Endothelial cell of umbilical vein (primary cell): ENCODE results near the gene AP2A2. TPM values are rescaled to one million over a fixed set of nuclear protein-coding genes. Genes with fewer than 3 reads are reported as not detected.

Experiments used
- BruUV-seq: library from RNA; stranded (reverse); fragments of 400-500 nt; replicated peaks from 2 replicates; lab custom pipeline; 2021; lab: Mats Ljungman, UMichigan
- CTCF ChIA-PET: fragments of 300-600, 350-600 bp; sonication (Branson Sonifier 250); formaldehyde crosslinking; loops from one replicate; lab custom pipeline; 2021; ENCODE audit warnings: antibody characterized with exemption, inconsistent platforms; lab: Charles Lee
- POLR2A ChIA-PET: fragments of 300-600, 350-600 bp; sonication (Branson Sonifier 250); formaldehyde crosslinking; loops from one replicate; lab custom pipeline; 2021; ENCODE audit warnings: antibody characterized with exemption, inconsistent platforms; lab: Charles Lee
- DNase-seq: peaks from one replicate; pipeline ENCODE4 v3.0.0-alpha.2; 2011; ENCODE audit warnings: low read depth, low spot score
- FAIRE-seq: peaks from 2 replicates; lab custom pipeline; 2011; peaks lifted over from hg19 to GRCh38; lab: Jason Lieb, UNC
- H2AFZ ChIP-seq: 2 replicates; pipeline ENCODE4 v1.6.0; 2012; ENCODE audit warnings: low read depth, low read length, control low read depth, inconsistent platforms
- H3K27ac ChIP-seq: 2 replicates; pipeline ENCODE4 v1.5.1; 2011; ENCODE audit warnings: low read depth, mild to moderate bottlenecking, control low read depth, low read length, moderate library complexity; ENCODE audit not compliant: insufficient read depth
- H3K27me3 ChIP-seq, 2 experiments: 2 replicates each; pipeline versions ENCODE4 v1.6.0 to v1.6.1; 2011; ENCODE audit warnings: low read length in 2 of 2, mixed read lengths in 1 of 2; ENCODE audit not compliant: control insufficient read depth in 2 of 2, insufficient read depth in 2 of 2
- H3K36me3 ChIP-seq, 2 experiments: 2 replicates in 1 of 2; 3 replicates in 1 of 2; pipeline ENCODE4 v1.5.1; 2011; ENCODE audit warnings: low read length in 2 of 2, mild to moderate bottlenecking in 1 of 2, moderate library complexity in 1 of 2; ENCODE audit not compliant: control insufficient read depth in 2 of 2, insufficient read depth in 2 of 2; ENCODE audit errors: extremely low read depth in 1 of 2
- H3K4me1 ChIP-seq: 3 replicates; pipeline ENCODE4 v1.5.1; 2011; ENCODE audit warnings: mild to moderate bottlenecking, low read length; ENCODE audit not compliant: control insufficient read depth, insufficient read depth; ENCODE audit errors: extremely low read depth
- H3K4me2 ChIP-seq: 2 replicates; pipeline ENCODE4 v1.6.1; 2011; ENCODE audit warnings: low read length, control low read depth, mixed read lengths; ENCODE audit not compliant: insufficient read depth
- H3K4me3 ChIP-seq, 3 experiments: fragments of 200-600 bp in 1 of 3; sonication (generic), shearing (Covaris generic) in 1 of 3; replicated peaks in 1 of 3; 2 replicates each; pipeline ENCODE4 v1.5.1; 2011 to 2016; ENCODE audit warnings: control low read depth in 3 of 3, low read length in 3 of 3, mild to moderate bottlenecking in 2 of 3, inconsistent platforms in 1 of 3, low read depth in 1 of 3, moderate library complexity in 1 of 3; ENCODE audit not compliant: insufficient read depth in 1 of 3
- H3K79me2 ChIP-seq: 2 replicates; pipeline ENCODE4 v1.6.0; 2012; ENCODE audit warnings: low read length, inconsistent platforms; ENCODE audit not compliant: control insufficient read depth, insufficient read depth
- H3K9ac ChIP-seq: replicated peaks from 2 replicates; pipeline ENCODE3; 2011; ENCODE audit warnings: low read length, control low read depth; ENCODE audit not compliant: insufficient read depth; ENCODE audit errors: extremely low read depth
- H3K9me1 ChIP-seq: replicated peaks from 3 replicates; pipeline ENCODE4 v1.6.0; 2011; ENCODE audit warnings: mild to moderate bottlenecking, low read length; ENCODE audit not compliant: control insufficient read depth, insufficient read depth; ENCODE audit errors: extremely low read depth
- H3K9me3 ChIP-seq: replicated peaks from 2 replicates; pipeline ENCODE4 v1.5.1; 2012; ENCODE audit warnings: low read length, inconsistent platforms; ENCODE audit not compliant: control insufficient read depth, insufficient read depth
- H4K20me1 ChIP-seq: replicated peaks from 2 replicates; pipeline ENCODE3; 2011; ENCODE audit warnings: mild to moderate bottlenecking, low read length; ENCODE audit not compliant: control insufficient read depth, insufficient read depth; ENCODE audit errors: extremely low read depth
- EZH2 ChIP-seq: IDR thresholded peaks from 2 replicates; pipeline ENCODE4 v1.6.1; 2012; ENCODE audit warnings: borderline replicate concordance, low read depth, mild to moderate bottlenecking, moderate library complexity, low read length, inconsistent platforms; ENCODE audit not compliant: severe bottlenecking
- FOS ChIP-seq: IDR thresholded peaks from 2 replicates; pipeline ENCODE4 v1.6.1; 2011; ENCODE audit warnings: mild to moderate bottlenecking, low read length, moderate library complexity, borderline replicate concordance; ENCODE audit not compliant: insufficient read depth
- GATA2 ChIP-seq: IDR thresholded peaks from 2 replicates; pipeline ENCODE4 v1.7.0; 2011; ENCODE audit warnings: low read depth, mild to moderate bottlenecking, moderate library complexity, mixed read lengths, low read length; ENCODE audit not compliant: insufficient read length, insufficient read depth
- JUN ChIP-seq: IDR thresholded peaks from 2 replicates; pipeline ENCODE4 v1.6.1; 2011; ENCODE audit warnings: borderline replicate concordance, low read depth; ENCODE audit not compliant: insufficient read length, insufficient read depth
- MYC ChIP-seq: IDR thresholded peaks from one replicate; pipeline ENCODE4 v1.6.1; 2011; ENCODE audit warnings: mild to moderate bottlenecking, low read depth, low read length
- POLR2A ChIP-seq: IDR thresholded peaks from 2 replicates; pipeline ENCODE4 v1.6.1; 2012; ENCODE audit warnings: low read depth, mild to moderate bottlenecking, control low read depth, low read length
- POLR2AphosphoS5 ChIP-seq: IDR thresholded peaks from 2 replicates; pipeline ENCODE4 v1.6.1; 2012; ENCODE audit warnings: low read depth, mild to moderate bottlenecking, control low read depth, low read length, moderate library complexity; ENCODE audit not compliant: insufficient read depth
- dilution Hi-C: fragments of 300-500 bp; cut with MboI; formaldehyde crosslinking; loops from one replicate; pipeline ENCODE4 v1.15.0; 2019; ENCODE audit warnings: low sequenced_read_pairs; ENCODE audit not compliant: extremely low pct_ligation_motif_present
- intact Hi-C: fragments of 100-400 bp; cut with micrococcal nuclease; formaldehyde crosslinking; loops from one replicate; pipeline ENCODE4 v1.10.0; 2022
- polyA plus RNA-seq, 4 experiments: library from polyadenylated mRNA; depleted of rRNA in 3 of 4; stranded (reverse) in 3 of 4; unstranded in 1 of 4; fragments of >200 nt; gene quantifications; 2 replicates each; pipeline versions ENCODE4 v1.2.1 to v1.2.3, GENCODE V29; 2011 to 2012; ENCODE audit warnings: missing spikeins in 1 of 4
- total RNA-seq: library from RNA; stranded (reverse); gene quantifications from 2 replicates; pipeline ENCODE4 v1.2.3, GENCODE V29; 2021
- TF ChIP-seq, protein P1 (sequence below): IDR thresholded peaks from 2 replicates; pipeline ENCODE4 v1.6.1; 2011; ENCODE audit not compliant: insufficient read depth, insufficient read length
- TF ChIP-seq, protein P2 (sequence below), 2 donors: IDR thresholded peaks; 1 replicate in 1 of 2; 2 replicates in 1 of 2; pipeline ENCODE4 v1.5.1; 2011; ENCODE audit warnings: low read length in 2 of 2, mild to moderate bottlenecking in 2 of 2, moderate library complexity in 2 of 2, control low read depth in 1 of 2, inconsistent platforms in 1 of 2, low read depth in 1 of 2; ENCODE audit not compliant: insufficient read depth in 1 of 2; ENCODE audit errors: extremely low read depth in 1 of 2

Gene AP2A2
- total and polyA plus RNA-seq, 2 donors (not counting 3 experiments of a cell fraction or from before 2014, with no cell fraction given), result 89.5 to 92.6 TPM

DNA sequence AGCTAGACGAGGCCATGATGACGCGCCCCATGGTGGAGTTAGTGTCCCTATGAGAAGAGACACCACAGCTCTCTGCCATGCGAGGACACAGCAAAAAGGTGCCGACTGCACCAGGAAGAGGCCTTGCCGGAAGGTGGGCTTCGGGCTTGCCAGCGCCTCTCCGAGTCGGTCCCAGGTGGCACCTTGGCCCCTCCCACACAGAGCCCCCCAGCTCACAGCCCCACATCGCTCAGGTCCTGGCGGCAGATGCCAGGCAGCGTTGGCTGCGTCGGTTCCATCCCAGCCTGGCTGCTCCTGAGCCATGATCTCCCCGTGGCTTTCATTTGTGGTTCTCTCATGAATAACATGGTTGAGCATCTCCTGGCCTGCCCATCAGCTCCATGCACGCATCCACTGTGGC, 39.1 kb upstream of the AP2A2 start:
- dilution Hi-C loops (no loop called here), intact Hi-C loops (no loop called here)
- ChIA-PET CTCF (no interaction called here), POLR2A (no interaction called here)
- H3K36me3 ChIP-seq, result peaks cover 0 to 5% of the 10 kb centered on the region in 2 experiments
- FAIRE-seq (no peak), DNase-seq (no peak)
- no TSS peak for BruUV-seq
- H3K9me1 ChIP-seq, result no peaks in the 10 kb centered on the region
- H3K27me3 ChIP-seq, result no peaks in the 10 kb centered on the region
- no peak overlapping the region for H3K9ac ChIP-seq
- no peaks in the 10 kb centered on the region for H4K20me1 ChIP-seq
- no peaks in the 10 kb centered on the region for H3K9me3 ChIP-seq
- H2AFZ ChIP-seq, result no peak overlapping the region
- no peak overlapping the region for H3K27ac ChIP-seq
- no peak overlapping the region for H3K4me3 ChIP-seq
- no peaks in the 10 kb centered on the region for H3K4me1 ChIP-seq
- no peak overlapping the region for H3K4me2 ChIP-seq
- TF ChIP-seq, protein P1, sequence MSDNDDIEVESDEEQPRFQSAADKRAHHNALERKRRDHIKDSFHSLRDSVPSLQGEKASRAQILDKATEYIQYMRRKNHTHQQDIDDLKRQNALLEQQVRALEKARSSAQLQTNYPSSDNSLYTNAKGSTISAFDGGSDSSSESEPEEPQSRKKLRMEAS, result no peak
- no peak for TF ChIP-seq MYC
- no peak for TF ChIP-seq FOS
- TF ChIP-seq, protein P2, sequence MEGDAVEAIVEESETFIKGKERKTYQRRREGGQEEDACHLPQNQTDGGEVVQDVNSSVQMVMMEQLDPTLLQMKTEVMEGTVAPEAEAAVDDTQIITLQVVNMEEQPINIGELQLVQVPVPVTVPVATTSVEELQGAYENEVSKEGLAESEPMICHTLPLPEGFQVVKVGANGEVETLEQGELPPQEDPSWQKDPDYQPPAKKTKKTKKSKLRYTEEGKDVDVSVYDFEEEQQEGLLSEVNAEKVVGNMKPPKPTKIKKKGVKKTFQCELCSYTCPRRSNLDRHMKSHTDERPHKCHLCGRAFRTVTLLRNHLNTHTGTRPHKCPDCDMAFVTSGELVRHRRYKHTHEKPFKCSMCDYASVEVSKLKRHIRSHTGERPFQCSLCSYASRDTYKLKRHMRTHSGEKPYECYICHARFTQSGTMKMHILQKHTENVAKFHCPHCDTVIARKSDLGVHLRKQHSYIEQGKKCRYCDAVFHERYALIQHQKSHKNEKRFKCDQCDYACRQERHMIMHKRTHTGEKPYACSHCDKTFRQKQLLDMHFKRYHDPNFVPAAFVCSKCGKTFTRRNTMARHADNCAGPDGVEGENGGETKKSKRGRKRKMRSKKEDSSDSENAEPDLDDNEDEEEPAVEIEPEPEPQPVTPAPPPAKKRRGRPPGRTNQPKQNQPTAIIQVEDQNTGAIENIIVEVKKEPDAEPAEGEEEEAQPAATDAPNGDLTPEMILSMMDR (IDR thresholded peaks at IDR 0.05; ENCODE audit: extremely low read depth in 1 of 2, insufficient read depth in 1 of 2, low read depth in 1 of 2, low read length in 2 of 2), result no peak
- TF ChIP-seq POLR2AphosphoS5, result no peak
- no peak for TF ChIP-seq POLR2A
- TF ChIP-seq EZH2, result no peak
- TF ChIP-seq GATA2, result no peak
- no peak for TF ChIP-seq JUN
- H3K79me2 ChIP-seq, result no peaks in the 10 kb centered on the region
